ENCODE results near the gene PRDM11. TPM values are rescaled to one million over a fixed set of nuclear protein-coding genes. Genes with fewer than 3 reads are reported as not detected.

Gene PRDM11
- total RNA-seq, 2 experiments from 2014 or later = 6.5 to 7.3 TPM

- Mint-ChIP-seq H3K27me3 (no peaks in the 10 kb centered on the region), H3K36me3 (peaks cover 2% of the 10 kb centered on the region), H3K27ac (no peak overlapping the region), H3K4me3 (no peak overlapping the region), H3K9me3 (no peaks in the 10 kb centered on the region), H3K4me1 (peaks cover 2% of the 10 kb centered on the region)
- ATAC-seq (ENCODE audit: low read depth) (no peak), DNase-seq (no peak)
- POLR2A ChIA-PET = no interaction called here
Observed at GRCh38 chr11:45223496-45223895, 77.1 kb downstream of the PRDM11 start.

- H3K27me3 Mint-ChIP-seq = no peaks in the 10 kb centered on the region
- POLR2A ChIA-PET = no interaction called here
- H3K36me3 Mint-ChIP-seq = peaks cover 2% of the 10 kb centered on the region
- no peak overlapping the region for H3K4me3 Mint-ChIP-seq
- H3K4me1 Mint-ChIP-seq = peaks cover 2% of the 10 kb centered on the region
- no peak for DNase-seq
- ATAC-seq (ENCODE audit: low read depth) = no peak
- H3K9me3 Mint-ChIP-seq = no peaks in the 10 kb centered on the region
- H3K27ac Mint-ChIP-seq = no peak overlapping the region
Observed at GRCh38 chr11:45224766-45225165, 78.3 kb downstream of the PRDM11 start.

- DNase-seq (no peak), ATAC-seq (ENCODE audit: low read depth) (no peak)
- H3K27ac Mint-ChIP-seq = no peak overlapping the region
- no peaks in the 10 kb centered on the region for H3K9me3 Mint-ChIP-seq
- no peak overlapping the region for H3K4me3 Mint-ChIP-seq
- H3K27me3 Mint-ChIP-seq = no peaks in the 10 kb centered on the region
- peaks cover 3% of the 10 kb centered on the region for H3K4me1 Mint-ChIP-seq
- POLR2A ChIA-PET = no interaction called here
- H3K36me3 Mint-ChIP-seq = peaks cover 2% of the 10 kb centered on the region
Observed at GRCh38 chr11:45225277-45225676, 78.8 kb downstream of the PRDM11 start.

DNA sequence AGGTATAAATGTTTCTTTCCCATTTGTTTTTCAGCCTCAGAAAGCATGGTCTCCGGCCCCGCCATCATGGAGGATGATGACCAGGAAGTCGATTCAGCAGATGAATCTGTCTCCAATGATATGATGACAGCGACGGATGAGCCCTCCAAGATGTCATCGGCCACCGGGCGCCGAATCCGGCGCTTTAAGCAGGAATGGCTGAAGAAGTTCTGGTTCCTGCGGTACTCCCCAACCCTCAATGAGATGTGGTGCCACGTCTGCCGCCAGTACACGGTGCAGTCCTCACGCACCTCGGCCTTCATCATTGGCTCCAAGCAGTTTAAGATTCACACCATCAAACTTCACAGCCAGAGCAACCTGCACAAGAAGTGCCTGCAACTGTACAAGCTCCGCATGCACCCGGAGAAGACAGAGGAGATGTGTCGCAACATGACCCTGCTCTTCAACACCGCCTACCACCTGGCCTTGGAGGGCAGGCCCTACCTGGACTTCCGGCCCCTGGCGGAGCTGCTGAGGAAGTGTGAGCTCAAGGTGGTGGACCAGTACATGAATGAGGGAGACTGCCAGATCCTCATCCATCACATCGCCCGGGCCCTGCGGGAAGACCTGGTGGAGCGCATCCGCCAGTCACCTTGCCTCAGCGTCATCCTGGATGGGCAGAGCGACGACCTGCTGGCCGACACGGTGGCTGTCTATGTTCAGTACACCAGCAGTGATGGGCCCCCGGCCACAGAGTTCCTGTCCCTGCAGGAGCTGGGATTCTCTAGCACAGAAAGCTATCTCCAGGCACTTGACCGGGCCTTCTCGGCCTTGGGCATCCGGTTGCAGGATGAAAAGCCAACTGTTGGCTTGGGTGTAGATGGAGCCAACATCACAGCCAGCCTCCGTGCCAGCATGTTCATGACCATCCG is 79.8 kb downstream of the PRDM11 start:
- H3K36me3 Mint-ChIP-seq = peaks cover under 1% of the 10 kb centered on the region
- no peak overlapping the region for H3K27ac Mint-ChIP-seq
- no peak overlapping the region for H3K4me3 Mint-ChIP-seq
- POLR2A ChIA-PET = no interaction called here
- H3K4me1 Mint-ChIP-seq = peaks cover 5% of the 10 kb centered on the region
- DNase-seq (no peak), ATAC-seq (ENCODE audit: low read depth) (no peak)
- no peaks in the 10 kb centered on the region for H3K9me3 Mint-ChIP-seq
- H3K27me3 Mint-ChIP-seq = no peaks in the 10 kb centered on the region

GRCh38 chr11:45226901-45227300 is 80.5 kb downstream of the PRDM11 start:
- no peak overlapping the region for H3K27ac Mint-ChIP-seq
- no peaks in the 10 kb centered on the region for H3K36me3 Mint-ChIP-seq
- DNase-seq = no peak
- H3K9me3 Mint-ChIP-seq = no peaks in the 10 kb centered on the region
- peaks cover 5% of the 10 kb centered on the region for H3K4me1 Mint-ChIP-seq
- no peaks in the 10 kb centered on the region for H3K27me3 Mint-ChIP-seq
- H3K4me3 Mint-ChIP-seq = no peak overlapping the region
- no peak for ATAC-seq (ENCODE audit: low read depth)
- POLR2A ChIA-PET = no interaction called here

DNA sequence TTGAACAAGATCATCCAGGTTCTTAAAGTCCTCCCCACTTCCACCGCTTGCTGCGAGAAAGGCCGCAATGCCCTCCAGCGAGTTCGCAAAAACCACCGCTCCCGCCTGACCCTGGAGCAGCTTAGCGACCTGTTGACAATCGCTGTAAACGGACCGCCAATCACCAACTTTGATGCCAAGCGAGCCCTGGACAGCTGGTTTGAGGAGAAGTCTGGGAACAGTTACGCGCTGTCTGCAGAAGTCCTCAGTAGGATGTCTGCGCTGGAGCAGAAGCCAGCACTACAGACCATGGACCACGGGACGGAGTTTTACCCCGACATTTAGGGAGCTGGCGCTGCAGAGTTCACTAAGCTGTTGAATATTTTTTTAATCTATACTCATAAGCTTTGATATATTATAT is 81.4 kb downstream of the PRDM11 start:
- DNase-seq (no peak), ATAC-seq (ENCODE audit: low read depth) (no peak)
- no peak overlapping the region for H3K27ac Mint-ChIP-seq
- H3K4me1 Mint-ChIP-seq = peaks cover 5% of the 10 kb centered on the region
- H3K36me3 Mint-ChIP-seq = no peaks in the 10 kb centered on the region
- H3K9me3 Mint-ChIP-seq = no peaks in the 10 kb centered on the region
- no peaks in the 10 kb centered on the region for H3K27me3 Mint-ChIP-seq
- POLR2A ChIA-PET = no interaction called here
- no peak overlapping the region for H3K4me3 Mint-ChIP-seq

- ATAC-seq (ENCODE audit: low read depth) = no peak
- Mint-ChIP-seq H3K27me3 (no peaks in the 10 kb centered on the region), H3K27ac (no peak overlapping the region), H3K9me3 (no peaks in the 10 kb centered on the region), H3K4me3 (no peak overlapping the region), H3K36me3 (no peaks in the 10 kb centered on the region), H3K4me1 (peaks cover 9% of the 10 kb centered on the region)
- DNase-seq = no peak
- POLR2A ChIA-PET = no interaction called here
Observed at GRCh38 chr11:45229401-45230020, 83.1 kb downstream of the PRDM11 start.

DNA sequence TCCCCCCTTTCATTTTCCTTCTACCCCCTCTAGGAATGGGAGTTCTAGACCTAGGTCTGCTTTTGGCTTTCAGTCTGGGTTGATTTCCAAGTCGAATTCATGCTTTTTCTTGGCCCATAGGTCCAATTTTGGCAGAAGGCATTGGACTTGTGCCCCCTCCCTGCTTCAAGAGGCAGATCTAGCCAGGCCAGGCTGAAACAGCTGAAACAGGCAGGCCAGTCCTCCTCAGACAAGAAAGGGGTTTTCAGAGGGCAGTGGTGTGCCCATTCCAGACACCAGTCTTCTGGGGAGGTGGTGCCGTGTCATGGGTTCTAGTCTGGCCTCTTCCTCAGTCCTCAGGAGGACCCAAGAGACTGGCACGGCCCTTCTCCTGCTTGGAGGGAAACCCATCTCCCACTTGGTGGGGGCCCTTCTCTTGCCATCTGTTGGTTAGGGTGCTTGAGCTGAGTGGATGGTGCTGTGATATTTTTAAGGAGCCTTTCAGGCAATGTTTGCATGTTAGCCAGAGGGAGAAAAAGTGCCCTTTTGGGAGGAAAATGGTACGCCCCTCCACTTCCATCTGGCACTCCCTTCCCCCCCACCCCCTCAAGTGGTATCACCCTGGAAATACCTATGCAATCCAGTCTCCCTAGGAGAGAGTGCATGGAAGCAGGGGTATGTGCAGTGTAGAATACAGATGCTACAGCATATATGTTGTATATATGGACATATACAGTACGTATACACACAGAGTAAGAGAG is 86.1 kb downstream of the PRDM11 start:
- Mint-ChIP-seq H3K4me1 (peaks cover 7% of the 10 kb centered on the region), H3K4me3 (no peak overlapping the region), H3K27ac (no peak overlapping the region), H3K36me3 (no peaks in the 10 kb centered on the region), H3K9me3 (no peaks in the 10 kb centered on the region), H3K27me3 (peaks cover 3% of the 10 kb centered on the region)
- no peak for DNase-seq
- POLR2A ChIA-PET = no interaction called here
- ATAC-seq (ENCODE audit: low read depth) = no peak

- DNase-seq = peak; percentile 69
- H3K9me3 Mint-ChIP-seq = no peaks in the 10 kb centered on the region
- H3K4me3 Mint-ChIP-seq = no peak overlapping the region
- peaks cover 7% of the 10 kb centered on the region for H3K4me1 Mint-ChIP-seq
- H3K27ac Mint-ChIP-seq = no peak overlapping the region
- peak; percentile 66 for ATAC-seq (ENCODE audit: low read depth)
- no peaks in the 10 kb centered on the region for H3K36me3 Mint-ChIP-seq
- peaks cover 3% of the 10 kb centered on the region for H3K27me3 Mint-ChIP-seq
- POLR2A ChIA-PET = no interaction called here
Observed at GRCh38 chr11:45233121-45233803, 86.8 kb downstream of the PRDM11 start.

DNA sequence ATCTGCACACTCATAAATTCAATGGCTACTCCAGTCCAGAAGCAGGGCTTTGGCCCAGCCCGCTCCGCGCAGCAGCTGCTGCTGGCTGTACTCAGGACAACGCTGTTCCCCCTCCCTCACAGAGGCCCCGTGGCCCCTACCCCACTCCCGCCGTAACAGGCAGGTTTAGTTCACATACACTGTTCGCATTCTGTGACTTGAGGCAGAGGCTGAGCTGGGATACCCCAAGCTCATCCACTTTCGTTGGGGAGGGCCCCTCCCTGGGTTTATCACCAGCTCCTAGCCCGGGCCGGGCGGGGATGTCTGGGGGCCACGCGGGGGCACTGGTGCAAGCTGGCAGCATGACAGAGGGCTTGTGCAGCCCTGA is 87.3 kb downstream of the PRDM11 start:
- Mint-ChIP-seq H3K27ac (no peak overlapping the region), H3K36me3 (no peaks in the 10 kb centered on the region), H3K9me3 (no peaks in the 10 kb centered on the region), H3K4me1 (peaks cover 7% of the 10 kb centered on the region), H3K4me3 (no peak overlapping the region), H3K27me3 (peaks cover 6% of the 10 kb centered on the region)
- POLR2A ChIA-PET = no interaction called here
- ATAC-seq (ENCODE audit: low read depth) (peak; percentile 26), DNase-seq (no peak)

- DNase-seq (no peak), ATAC-seq (ENCODE audit: low read depth) (no peak)
- Mint-ChIP-seq H3K27ac (no peak overlapping the region), H3K9me3 (no peaks in the 10 kb centered on the region), H3K36me3 (no peaks in the 10 kb centered on the region), H3K27me3 (peaks cover 7% of the 10 kb centered on the region), H3K4me3 (no peak overlapping the region), H3K4me1 (peaks cover 7% of the 10 kb centered on the region)
- POLR2A ChIA-PET = no interaction called here
Observed at GRCh38 chr11:45234306-45235006, 88.0 kb downstream of the PRDM11 start.

- Mint-ChIP-seq H3K4me1 (peaks cover 3% of the 10 kb centered on the region), H3K27me3 (peaks cover 10% of the 10 kb centered on the region), H3K9me3 (no peaks in the 10 kb centered on the region), H3K4me3 (no peak overlapping the region), H3K36me3 (no peaks in the 10 kb centered on the region), H3K27ac (no peak overlapping the region)
- DNase-seq (no peak), ATAC-seq (ENCODE audit: low read depth) (no peak)
- POLR2A ChIA-PET = no interaction called here
Observed at GRCh38 chr11:45237711-45238315, 91.4 kb downstream of the PRDM11 start.

DNA sequence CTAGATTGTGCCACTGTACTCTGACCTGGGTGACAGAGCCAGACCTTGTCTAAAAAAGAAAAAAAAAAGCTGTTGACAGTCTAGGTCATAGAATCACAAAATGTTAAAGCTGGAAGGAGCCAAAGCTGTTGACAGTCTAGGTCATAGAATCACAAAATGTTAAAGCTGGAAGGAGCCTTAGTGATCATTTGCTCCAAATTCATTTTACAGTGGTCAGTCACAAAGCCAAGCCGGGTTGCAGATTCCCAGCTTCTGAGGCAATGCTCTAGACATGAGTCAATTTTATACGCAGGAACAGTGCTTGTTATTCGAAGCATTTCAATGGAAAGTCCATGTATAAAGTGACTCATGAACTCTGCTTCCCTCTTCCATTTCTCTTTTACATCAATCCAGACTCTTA is 92.3 kb downstream of the PRDM11 start:
- no peaks in the 10 kb centered on the region for H3K36me3 Mint-ChIP-seq
- no peak overlapping the region for H3K4me3 Mint-ChIP-seq
- POLR2A ChIA-PET = no interaction called here
- H3K27ac Mint-ChIP-seq = no peak overlapping the region
- no peak for DNase-seq
- H3K4me1 Mint-ChIP-seq = no peaks in the 10 kb centered on the region
- peaks cover 10% of the 10 kb centered on the region for H3K27me3 Mint-ChIP-seq
- no peak for ATAC-seq (ENCODE audit: low read depth)
- H3K9me3 Mint-ChIP-seq = no peaks in the 10 kb centered on the region

Measured in activated naive CD8-positive, alpha-beta T cell treated with anti-CD3 and anti-CD28 coated beads, Interleukin-2, amount 10 ng/mL, durations not matched to agents 7 days and 5 days (primary cell).